HL-60 (cell line): ENCODE data around the gene ADAMTS13.

Source experiments
- GABPA ChIP-seq: IDR thresholded peaks from 2 replicates; pipeline ENCODE4 v1.6.1; 2012; ENCODE audit warnings: low read depth
- POLR2AphosphoS5 ChIP-seq: IDR thresholded peaks from 2 replicates; pipeline ENCODE4 v1.6.1; 2012; ENCODE audit warnings: low read depth
- SPI1 ChIP-seq: IDR thresholded peaks from 2 replicates; pipeline ENCODE4 v1.6.1; 2012; ENCODE audit warnings: low read depth, mild to moderate bottlenecking, borderline replicate concordance
- TF ChIP-seq, protein P1 (sequence below): IDR thresholded peaks from one replicate; pipeline ENCODE4 v1.5.1; 2011; ENCODE audit warnings: low read length, control low read depth, inconsistent platforms; ENCODE audit not compliant: insufficient read depth
- TF ChIP-seq, protein P2 (sequence below): IDR thresholded peaks from 2 replicates; pipeline ENCODE4 v1.6.1; 2012; ENCODE audit warnings: low read depth; ENCODE audit not compliant: insufficient replicate concordance

DNA sequence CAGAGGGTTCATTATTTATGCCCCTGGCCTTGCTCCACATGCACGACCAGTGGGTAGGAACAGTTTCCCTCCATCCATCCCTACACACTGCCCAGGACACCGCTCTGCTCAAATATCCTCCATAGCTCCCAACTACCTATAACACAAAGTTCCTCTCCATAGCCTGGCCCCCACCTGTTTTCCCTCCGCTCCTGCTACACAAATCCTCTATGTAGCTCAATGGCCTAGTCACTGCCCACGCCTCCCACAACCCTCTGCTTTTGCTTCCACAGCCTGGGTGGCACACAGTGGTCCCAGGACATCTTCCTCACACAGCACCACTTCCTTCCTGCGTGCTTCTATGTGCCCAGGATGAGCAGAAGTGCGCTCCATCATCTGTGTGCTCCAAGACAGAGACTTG lies 24.8 kb upstream of the ADAMTS13 start:
- TF ChIP-seq, protein P1, sequence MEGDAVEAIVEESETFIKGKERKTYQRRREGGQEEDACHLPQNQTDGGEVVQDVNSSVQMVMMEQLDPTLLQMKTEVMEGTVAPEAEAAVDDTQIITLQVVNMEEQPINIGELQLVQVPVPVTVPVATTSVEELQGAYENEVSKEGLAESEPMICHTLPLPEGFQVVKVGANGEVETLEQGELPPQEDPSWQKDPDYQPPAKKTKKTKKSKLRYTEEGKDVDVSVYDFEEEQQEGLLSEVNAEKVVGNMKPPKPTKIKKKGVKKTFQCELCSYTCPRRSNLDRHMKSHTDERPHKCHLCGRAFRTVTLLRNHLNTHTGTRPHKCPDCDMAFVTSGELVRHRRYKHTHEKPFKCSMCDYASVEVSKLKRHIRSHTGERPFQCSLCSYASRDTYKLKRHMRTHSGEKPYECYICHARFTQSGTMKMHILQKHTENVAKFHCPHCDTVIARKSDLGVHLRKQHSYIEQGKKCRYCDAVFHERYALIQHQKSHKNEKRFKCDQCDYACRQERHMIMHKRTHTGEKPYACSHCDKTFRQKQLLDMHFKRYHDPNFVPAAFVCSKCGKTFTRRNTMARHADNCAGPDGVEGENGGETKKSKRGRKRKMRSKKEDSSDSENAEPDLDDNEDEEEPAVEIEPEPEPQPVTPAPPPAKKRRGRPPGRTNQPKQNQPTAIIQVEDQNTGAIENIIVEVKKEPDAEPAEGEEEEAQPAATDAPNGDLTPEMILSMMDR: no peak
- TF ChIP-seq POLR2AphosphoS5: no peak
- TF ChIP-seq GABPA: no peak
- TF ChIP-seq SPI1: no peak
- TF ChIP-seq, protein P2, sequence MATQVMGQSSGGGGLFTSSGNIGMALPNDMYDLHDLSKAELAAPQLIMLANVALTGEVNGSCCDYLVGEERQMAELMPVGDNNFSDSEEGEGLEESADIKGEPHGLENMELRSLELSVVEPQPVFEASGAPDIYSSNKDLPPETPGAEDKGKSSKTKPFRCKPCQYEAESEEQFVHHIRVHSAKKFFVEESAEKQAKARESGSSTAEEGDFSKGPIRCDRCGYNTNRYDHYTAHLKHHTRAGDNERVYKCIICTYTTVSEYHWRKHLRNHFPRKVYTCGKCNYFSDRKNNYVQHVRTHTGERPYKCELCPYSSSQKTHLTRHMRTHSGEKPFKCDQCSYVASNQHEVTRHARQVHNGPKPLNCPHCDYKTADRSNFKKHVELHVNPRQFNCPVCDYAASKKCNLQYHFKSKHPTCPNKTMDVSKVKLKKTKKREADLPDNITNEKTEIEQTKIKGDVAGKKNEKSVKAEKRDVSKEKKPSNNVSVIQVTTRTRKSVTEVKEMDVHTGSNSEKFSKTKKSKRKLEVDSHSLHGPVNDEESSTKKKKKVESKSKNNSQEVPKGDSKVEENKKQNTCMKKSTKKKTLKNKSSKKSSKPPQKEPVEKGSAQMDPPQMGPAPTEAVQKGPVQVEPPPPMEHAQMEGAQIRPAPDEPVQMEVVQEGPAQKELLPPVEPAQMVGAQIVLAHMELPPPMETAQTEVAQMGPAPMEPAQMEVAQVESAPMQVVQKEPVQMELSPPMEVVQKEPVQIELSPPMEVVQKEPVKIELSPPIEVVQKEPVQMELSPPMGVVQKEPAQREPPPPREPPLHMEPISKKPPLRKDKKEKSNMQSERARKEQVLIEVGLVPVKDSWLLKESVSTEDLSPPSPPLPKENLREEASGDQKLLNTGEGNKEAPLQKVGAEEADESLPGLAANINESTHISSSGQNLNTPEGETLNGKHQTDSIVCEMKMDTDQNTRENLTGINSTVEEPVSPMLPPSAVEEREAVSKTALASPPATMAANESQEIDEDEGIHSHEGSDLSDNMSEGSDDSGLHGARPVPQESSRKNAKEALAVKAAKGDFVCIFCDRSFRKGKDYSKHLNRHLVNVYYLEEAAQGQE: no peak
